Effector memory CD4-positive, alpha-beta T cell (primary cell): ENCODE results near the gene KIAA1191.
A peak's percentile ranks its signal among the peaks of the same experiment; 100 is the strongest.
"Not testable (repeated sequence)": the region's sequence is repeated elsewhere in the genome, so short reads cannot be mapped to it uniquely, and the experiment has no call there.

Experiments used
- DNase-seq, 3 donors: peaks; one replicate each; pipeline ENCODE4 v3.0.0-alpha.2; 2020
- H3K27ac ChIP-seq: 2 replicates; pipeline ENCODE4 v1.7.0; 2013; ENCODE audit warnings: mild to moderate bottlenecking, low read length, moderate library complexity; ENCODE audit not compliant: insufficient read depth, poor library complexity, severe bottlenecking
- H3K27me3 ChIP-seq: replicated peaks from 2 replicates; pipeline ENCODE4 v1.7.0; 2013; ENCODE audit warnings: mild to moderate bottlenecking, low read length; ENCODE audit not compliant: insufficient read depth, control insufficient read depth, poor library complexity, severe bottlenecking
- H3K36me3 ChIP-seq: 2 replicates; pipeline ENCODE4 v1.7.0; 2013; ENCODE audit warnings: mild to moderate bottlenecking, low read length, moderate library complexity; ENCODE audit not compliant: control insufficient read depth, insufficient read depth
- H3K4me1 ChIP-seq: 2 replicates; pipeline ENCODE4 v1.7.0; 2013; ENCODE audit warnings: low read length, mild to moderate bottlenecking; ENCODE audit not compliant: control insufficient read depth, insufficient read depth, poor library complexity, severe bottlenecking
- H3K4me3 ChIP-seq: 2 replicates; pipeline ENCODE4 v1.7.0; 2013; ENCODE audit warnings: low read length, low read depth, mild to moderate bottlenecking; ENCODE audit not compliant: insufficient read depth, poor library complexity, severe bottlenecking
- H3K9me3 ChIP-seq: 2 replicates; pipeline ENCODE4 v1.7.0; 2013; ENCODE audit warnings: mild to moderate bottlenecking, low read length, moderate library complexity; ENCODE audit not compliant: control insufficient read depth
- total RNA-seq, 3 donors: gene quantifications; one replicate each; lab custom pipeline; 2026; lab: John Stamatoyannopoulos, UW

KIAA1191 gene, protein sequence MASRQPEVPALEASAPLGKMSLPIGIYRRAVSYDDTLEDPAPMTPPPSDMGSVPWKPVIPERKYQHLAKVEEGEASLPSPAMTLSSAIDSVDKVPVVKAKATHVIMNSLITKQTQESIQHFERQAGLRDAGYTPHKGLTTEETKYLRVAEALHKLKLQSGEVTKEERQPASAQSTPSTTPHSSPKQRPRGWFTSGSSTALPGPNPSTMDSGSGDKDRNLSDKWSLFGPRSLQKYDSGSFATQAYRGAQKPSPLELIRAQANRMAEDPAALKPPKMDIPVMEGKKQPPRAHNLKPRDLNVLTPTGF
- total RNA-seq, result 68.5 to 87.4 (median 72.0) reads per million in 3 donors

DNA sequence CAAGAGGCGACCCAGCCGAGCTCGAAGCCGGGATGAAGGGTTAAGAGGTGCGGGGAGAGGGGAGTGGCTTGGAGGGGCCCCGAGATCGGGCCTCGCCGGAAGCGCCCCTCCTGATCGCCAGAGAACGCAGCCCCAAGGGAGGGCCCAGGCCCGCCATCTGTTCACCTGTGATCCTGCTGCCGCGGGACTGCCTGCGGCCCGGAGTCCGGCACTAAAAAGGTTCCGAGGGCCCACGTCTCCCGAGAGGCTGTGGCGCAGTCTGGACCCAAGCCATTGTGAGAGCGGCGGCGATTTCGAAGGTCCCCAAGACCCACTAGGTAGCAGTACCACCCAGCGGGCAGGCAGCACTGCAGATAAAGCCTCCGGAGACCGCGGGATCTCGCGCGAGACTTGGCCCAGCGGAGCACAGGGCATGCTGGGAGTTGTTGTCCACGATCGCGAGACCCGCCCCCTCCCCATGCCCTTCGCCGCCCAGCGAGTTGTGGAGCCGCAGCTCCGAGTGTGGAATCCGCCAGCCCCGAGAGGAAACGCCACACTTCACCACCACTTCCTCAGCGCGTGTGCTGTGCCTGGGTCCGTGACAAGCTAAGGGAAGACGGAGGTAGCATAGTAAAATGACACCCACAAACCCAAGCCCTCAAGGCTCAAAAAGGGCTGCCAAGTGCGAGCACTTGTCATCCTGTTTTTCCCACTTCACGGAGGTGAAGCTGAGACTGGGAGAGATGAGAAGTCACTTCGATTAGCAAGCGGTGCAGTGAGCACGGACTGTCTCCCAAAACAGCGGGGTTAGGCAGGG is at the start of gene KIAA1191:
Gene KIAA1191 (minus strand): TSS at position 328 of the 796 bp plus-strand sequence. CDS start 2,256 bp downstream, outside the sequence.
- peak within 1 kb of the TSS; percentile 77 for H3K4me3 ChIP-seq
- H3K4me1 ChIP-seq, result peaks cover 12% of the 10 kb centered on the region
- no peaks in the 10 kb centered on the region for H3K9me3 ChIP-seq
- peak within 1 kb of the TSS; percentile 74 for H3K27ac ChIP-seq
- DNase-seq, result peak; percentile 89 to 92 (median 91)
- no peaks in the 10 kb centered on the region for H3K27me3 ChIP-seq
- H3K36me3 ChIP-seq, result peaks cover 13% of the 10 kb centered on the region

GRCh38 chr5:176410486-176411180 is 49.1 kb upstream of the KIAA1191 start:
- no peaks in the 10 kb centered on the region for H3K9me3 ChIP-seq
- H3K27me3 ChIP-seq, result no peaks in the 10 kb centered on the region
- no peak overlapping the region for H3K4me3 ChIP-seq
- no peak overlapping the region for H3K27ac ChIP-seq
- DNase-seq, result no peak
- H3K36me3 ChIP-seq, result peaks cover 21% of the 10 kb centered on the region
- H3K4me1 ChIP-seq, result peaks cover 3% of the 10 kb centered on the region

DNA sequence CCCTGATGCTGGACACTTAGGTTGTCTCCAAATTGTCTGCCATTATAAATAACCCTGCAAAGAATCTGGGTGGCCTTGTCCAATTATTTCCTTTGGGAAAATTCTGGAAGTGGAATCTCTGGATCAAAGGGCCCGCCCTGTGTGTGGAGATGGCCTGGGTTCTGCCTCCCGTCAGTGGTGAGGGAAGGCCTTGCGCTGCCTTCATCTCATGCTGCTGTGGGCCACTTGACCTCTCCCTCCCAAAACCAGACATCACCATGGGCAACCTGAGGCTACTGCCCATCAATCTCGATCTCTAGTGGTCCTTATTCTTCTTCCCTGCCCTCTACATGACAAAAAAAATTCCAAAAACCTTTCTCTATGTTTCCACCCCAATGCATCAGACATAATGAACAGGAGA is 48.2 kb upstream of the KIAA1191 start:
- H3K36me3 ChIP-seq, result peaks cover 21% of the 10 kb centered on the region
- DNase-seq, result no peak
- H3K4me3 ChIP-seq, result no peak overlapping the region
- H3K9me3 ChIP-seq, result no peaks in the 10 kb centered on the region
- no peak overlapping the region for H3K27ac ChIP-seq
- peaks cover 3% of the 10 kb centered on the region for H3K4me1 ChIP-seq
- no peaks in the 10 kb centered on the region for H3K27me3 ChIP-seq

DNA sequence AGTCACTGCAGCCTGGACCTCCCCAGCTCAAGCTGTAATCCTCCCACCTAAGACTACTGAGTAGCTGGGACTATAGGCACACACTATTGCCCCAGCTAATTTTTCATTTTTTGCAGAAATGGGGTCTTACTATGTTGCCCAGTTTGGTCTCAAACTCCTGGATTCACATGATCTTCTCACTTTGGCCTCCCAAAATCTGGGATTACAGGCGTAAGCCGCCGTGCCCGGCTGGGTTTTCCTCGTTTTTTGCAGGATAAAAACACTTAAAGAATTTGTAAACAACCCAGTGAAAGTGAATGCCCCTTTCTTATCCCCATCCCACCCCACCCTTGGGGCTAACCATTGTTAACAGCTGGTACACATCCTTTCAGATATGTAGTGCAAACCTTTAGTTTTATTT is 47.0 kb upstream of the KIAA1191 start:
- Histone ChIP-seq H3K36me3 (peaks cover 21% of the 10 kb centered on the region), H3K4me3 (no peak overlapping the region), H3K27me3 (no peaks in the 10 kb centered on the region), H3K9me3 (no peaks in the 10 kb centered on the region), H3K4me1 (peaks cover 3% of the 10 kb centered on the region), H3K27ac (no peak overlapping the region)
- DNase-seq, result no peak

GRCh38 chr5:176408252-176408573 is 46.6 kb upstream of the KIAA1191 start:
- not testable (repeated sequence) for H3K9me3 ChIP-seq, H3K27me3 ChIP-seq, H3K4me1 ChIP-seq, H3K27ac ChIP-seq, DNase-seq, H3K4me3 ChIP-seq
- H3K36me3 ChIP-seq, result peaks cover 21% of the 10 kb centered on the region

GRCh38 chr5:176407456-176408251 is 46.1 kb upstream of the KIAA1191 start:
- Histone ChIP-seq H3K4me3 (no peak overlapping the region), H3K27ac (no peak overlapping the region), H3K9me3 (no peaks in the 10 kb centered on the region), H3K4me1 (no peaks in the 10 kb centered on the region), H3K36me3 (peaks cover 21% of the 10 kb centered on the region), H3K27me3 (no peaks in the 10 kb centered on the region)
- no peak for DNase-seq

DNA sequence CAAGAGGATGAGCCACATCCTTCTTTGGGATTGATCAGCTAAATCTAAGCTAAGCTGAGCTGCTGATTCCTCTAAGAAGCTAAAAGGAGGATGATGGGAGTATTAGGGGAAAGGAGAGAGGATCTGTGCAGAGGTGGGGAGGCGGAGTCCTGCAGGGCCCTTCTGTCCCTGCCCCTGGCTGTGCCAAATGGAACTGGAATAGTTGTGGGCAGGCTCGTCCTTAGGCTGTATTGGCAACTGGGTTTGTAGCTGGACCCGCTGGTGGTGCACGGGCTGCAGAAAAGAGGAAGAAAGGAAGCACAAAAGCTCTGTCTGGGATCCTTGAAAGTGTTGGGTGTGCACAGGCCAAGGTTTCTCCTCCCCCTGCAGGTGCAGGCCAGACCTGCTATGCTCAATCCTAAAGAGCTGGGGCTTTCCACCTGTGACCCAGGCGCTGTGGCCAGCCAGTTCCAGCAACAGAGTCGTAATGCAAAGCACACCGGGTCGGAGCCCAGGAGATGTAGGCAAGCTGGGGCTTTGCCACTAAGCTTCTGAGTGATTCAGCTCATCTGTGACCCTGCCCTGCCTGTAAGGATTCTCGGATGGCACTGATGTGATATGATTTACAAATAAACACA is 45.0 kb upstream of the KIAA1191 start:
- Histone ChIP-seq H3K4me3 (no peak overlapping the region), H3K27ac (no peak overlapping the region), H3K27me3 (no peaks in the 10 kb centered on the region), H3K4me1 (no peaks in the 10 kb centered on the region), H3K9me3 (no peaks in the 10 kb centered on the region), H3K36me3 (peaks cover 21% of the 10 kb centered on the region)
- no peak for DNase-seq

GRCh38 chr5:176405656-176406435 is 44.3 kb upstream of the KIAA1191 start:
- Histone ChIP-seq H3K9me3 (no peaks in the 10 kb centered on the region), H3K4me3 (no peak overlapping the region), H3K27ac (no peak overlapping the region), H3K36me3 (peaks cover 21% of the 10 kb centered on the region), H3K4me1 (no peaks in the 10 kb centered on the region), H3K27me3 (no peaks in the 10 kb centered on the region)
- DNase-seq, result no peak
